HepG2 (cell line): Measurements from ENCODE around the gene ZC3H13. TPM values are rescaled to one million over a fixed set of nuclear protein-coding genes. Genes with fewer than 3 reads are reported as not detected.

Source experiments
- ATAC-seq: fragments of 200-7000 bp; cut with Tn5 transposase; 3 replicates; pipeline ENCODE4 v1.9.1; 2020; ENCODE audit warnings: mild to moderate bottlenecking, moderate library complexity
- BruUV-seq: library from RNA; stranded (reverse); fragments of 400-500 nt; replicated peaks from 2 replicates; lab custom pipeline; 2021; lab: Mats Ljungman, UMichigan
- CTCF ChIA-PET: fragments of 300-600 bp; formaldehyde crosslinking; extraction: SDS; loops from one replicate; lab custom pipeline; 2021; ENCODE audit warnings: low total read pairs, inconsistent platforms, low intra/inter-chr PET ratio; lab: Yijun Ruan, JAX
- POLR2A ChIA-PET: fragments of 350-600 bp; sonication (Branson Sonifier 250); formaldehyde crosslinking; loops from one replicate; lab custom pipeline; 2020; ENCODE audit warnings: antibody characterized with exemption, inconsistent platforms; lab: Yijun Ruan, JAX
- DNase-seq: peaks from one replicate; pipeline ENCODE4 v3.0.0-alpha.2; 2015; ENCODE audit warnings: low spot score
- FAIRE-seq: peaks from 3 replicates; lab custom pipeline; 2011; peaks lifted over from hg19 to GRCh38; lab: Jason Lieb, UNC
- H2AFZ ChIP-seq: one replicate; pipeline ENCODE4 v1.6.1; 2011; ENCODE audit warnings: low read length, inconsistent platforms
- H3K27ac ChIP-seq: fragments of 300-600 bp; 3 replicates; pipeline ENCODE4 v1.8.0; 2011; ENCODE audit warnings: mixed run types, mild to moderate bottlenecking, mixed read lengths, low read length, inconsistent platforms; ENCODE audit not compliant: insufficient read depth; ENCODE audit errors: extremely low read length
- H3K27me3 ChIP-seq, 2 experiments: fragments of 200-600 bp in 1 of 2; 2 replicates in 1 of 2; 3 replicates in 1 of 2; pipeline versions ENCODE4 v1.6.0 to v1.8.0; 2011; ENCODE audit warnings: low read length in 2 of 2, mild to moderate bottlenecking in 2 of 2, moderate library complexity in 2 of 2, inconsistent platforms in 1 of 2; ENCODE audit not compliant: insufficient read depth in 2 of 2, control insufficient read depth in 1 of 2
- H3K36me3 ChIP-seq, 2 experiments: fragments of 200-600 bp in 1 of 2; replicated peaks in 1 of 2; 2 replicates in 1 of 2; 3 replicates in 1 of 2; pipeline versions ENCODE4 v1.5.1 to v1.8.0; 2011; ENCODE audit warnings: low read length in 2 of 2, inconsistent platforms in 1 of 2; ENCODE audit not compliant: insufficient read depth in 2 of 2, control insufficient read depth in 1 of 2
- H3K4me1 ChIP-seq: 2 replicates; pipeline ENCODE4 v1.5.1; 2012; ENCODE audit warnings: low read length, inconsistent platforms; ENCODE audit not compliant: insufficient read depth
- H3K4me2 ChIP-seq: 2 replicates; pipeline ENCODE4 v1.6.0; 2011; ENCODE audit warnings: low read depth, low read length, inconsistent platforms
- H3K4me3 ChIP-seq, 3 experiments: fragments of 200-600 bp in 1 of 3; sonication (generic), shearing (Covaris generic) in 1 of 3; replicated peaks in 1 of 3; 2 replicates each; pipeline ENCODE4 v1.5.1; 2011 to 2016; ENCODE audit warnings: low read length in 3 of 3, inconsistent platforms in 2 of 3, low read depth in 2 of 3, mild to moderate bottlenecking in 2 of 3, control low read depth in 1 of 3, mixed read lengths in 1 of 3; ENCODE audit not compliant: insufficient read depth in 1 of 3
- H3K79me2 ChIP-seq: one replicate; pipeline ENCODE4 v1.6.1; 2011; ENCODE audit warnings: low read length, inconsistent platforms; ENCODE audit not compliant: insufficient read depth
- H3K9ac ChIP-seq: 2 replicates; pipeline ENCODE4 v1.6.0; 2011; ENCODE audit warnings: mild to moderate bottlenecking, low read depth, low read length, inconsistent platforms; ENCODE audit not compliant: insufficient read depth
- H3K9me3 ChIP-seq: 2 replicates; pipeline ENCODE4 v1.5.1; 2012; ENCODE audit warnings: mild to moderate bottlenecking, low read length
- H4K20me1 ChIP-seq: 2 replicates; pipeline ENCODE4 v1.6.0; 2011; ENCODE audit warnings: inconsistent platforms, mild to moderate bottlenecking, low read length, moderate library complexity; ENCODE audit not compliant: insufficient read depth
- AGO2 ChIP-seq: fragments of 200-400 bp; formaldehyde crosslinking; optimal IDR thresholded peaks from 2 replicates; pipeline ENCODE3; 2017; ENCODE audit warnings: mild to moderate bottlenecking, low read depth, low read length, moderate library complexity
- CTCF ChIP-seq: sonication (generic); formaldehyde crosslinking; IDR thresholded peaks from 2 replicates; pipeline ENCODE4 v1.5.0; 2020; ENCODE audit warnings: mild to moderate bottlenecking, missing genetic modification reagents, moderate library complexity
- KLF11 ChIP-seq: IDR thresholded peaks from 2 replicates; pipeline ENCODE4 v1.6.1; 2016; ENCODE audit warnings: missing compliant biosample characterization
- PBX3 ChIP-seq: sonication (generic); formaldehyde crosslinking; IDR thresholded peaks from 2 replicates; pipeline ENCODE4 v1.8.1; 2023; ENCODE audit warnings: missing genetic modification reagents, inconsistent platforms, borderline replicate concordance
- RXRB ChIP-seq: IDR thresholded peaks from 2 replicates; pipeline ENCODE4 v1.6.1; 2016; ENCODE audit warnings: borderline replicate concordance, missing genetic modification reagents, missing compliant biosample characterization
- ZNF18 ChIP-seq: sonication (generic); formaldehyde crosslinking; IDR thresholded peaks from 2 replicates; pipeline ENCODE4 v1.8.0; 2022; ENCODE audit warnings: mild to moderate bottlenecking, missing genetic modification reagents; ENCODE audit not compliant: insufficient replicate concordance
- WGBS: methylation state at CpG from one replicate; pipeline ENCODE4 v1.1.6; 2017; ENCODE audit warnings: low lambda C conversion rate; 5-methylcytosine and 5-hydroxymethylcytosine counted together
- in situ Hi-C: cut with HindIII; loops from 2 replicates; pipeline ENCODE4 v1.10.0; 2017; ENCODE audit warnings: low pct_unique_long_range_greater_than_20kb; ENCODE audit not compliant: extremely low pct_ligation_motif_present
- intact Hi-C: fragments of 100-400 bp; cut with micrococcal nuclease; formaldehyde crosslinking; loops from one replicate; pipeline ENCODE4 v1.10.0; 2022; ENCODE audit not compliant: unreplicated experiment
- polyA plus RNA-seq, 8 experiments: library from polyadenylated mRNA; depleted of rRNA in 3 of 8; stranded (reverse) in 7 of 8; unstranded in 1 of 8; fragments of >200 nt; fragmentation: Illumina TruSeq in 4 of 8; extraction: Trizol in 4 of 8; gene quantifications; 2 replicates each; pipeline versions ENCODE4 v1.2.1 to v1.2.3, GENCODE V29; 2011 to 2016; ENCODE audit warnings: low read depth in 4 of 8, missing spikeins in 1 of 8, mixed read lengths in 1 of 8; ENCODE audit not compliant: insufficient read depth in 1 of 8
- total RNA-seq, 5 experiments: library from RNA; depleted of rRNA; stranded (reverse); fragments of >200 nt; fragmentation: Illumina TruSeq; extraction: Trizol; gene quantifications; 2 replicates each; pipeline ENCODE4 v1.2.3, GENCODE V29; 2016; ENCODE audit warnings: low read depth in 1 of 5

Gene ZC3H13
- total and polyA plus RNA-seq, 2 of the 13 experiments (the other 11 are each of a cell fraction or from before 2014, with no cell fraction given), result 2.7 to 23.5 TPM

- POLR2A ChIA-PET, result no interaction called here
- H3K79me2 ChIP-seq, result no peaks in the 10 kb centered on the region
- intact Hi-C loops, result no loop called here
- no peak overlapping the region for H3K4me3 ChIP-seq
- 98% methylated on average over 2 of the region's 2 CpGs for WGBS
- peaks cover 5 to 26% of the 10 kb centered on the region in 2 experiments; a peak in 4 of 5 replicates for H3K36me3 ChIP-seq
- H3K4me2 ChIP-seq, result no peak overlapping the region
- no peak overlapping the region for H3K9ac ChIP-seq
- TF ChIP-seq RXRB (CRISPR knock-in tag) (no peak), CTCF (no peak), KLF11 (CRISPR knock-in tag) (no peak), ZNF18 (CRISPR knock-in tag) (no peak), AGO2 (no peak), PBX3 (CRISPR knock-in tag) (no peak)
- TF ChIP-seq, all 625 proteins: peak for 0
- FAIRE-seq (no peak), ATAC-seq (no peak), DNase-seq (no peak)
- H3K27ac ChIP-seq, result no peak overlapping the region
- in situ Hi-C loops, result no loop called here
- no peak overlapping the region for H2AFZ ChIP-seq
- no TSS peak for BruUV-seq
- no peaks in the 10 kb centered on the region for H3K9me3 ChIP-seq
- no peaks in the 10 kb centered on the region for H3K27me3 ChIP-seq
- H4K20me1 ChIP-seq, result no peaks in the 10 kb centered on the region
- H3K4me1 ChIP-seq, result no peaks in the 10 kb centered on the region
- CTCF ChIA-PET, result no interaction called here
Measured at GRCh38 chr13:46008631-46009030, 43.9 kb downstream of the ZC3H13 start.
